HEK293 (cell line): Measurements from ENCODE around the gene ZNF23.

Experiments
- CTCF ChIP-seq: fragments of 450-650 bp; formaldehyde crosslinking; IDR thresholded peaks from 2 replicates; pipeline ENCODE4 v1.5.1; 2016; ENCODE audit warnings: missing biosample characterization, missing genetic modification characterization
- SP2 ChIP-seq: fragments of 450-650 bp; formaldehyde crosslinking; IDR thresholded peaks from 2 replicates; pipeline ENCODE4 v1.5.1; 2016; ENCODE audit warnings: missing biosample characterization, missing genetic modification characterization

GRCh38 chr16:71426069-71426879 lies 35.8 kb downstream of the ZNF23 start:
- TF ChIP-seq SP2 (tag by site-specific recombination) (no peak), CTCF (tag by site-specific recombination) (0 out of 2 replicates have a peak, but pooled peaks have one; percentile 17)
